ENCODE measurements around the gene TMEM272. TPM values are rescaled to one million over a fixed set of nuclear protein-coding genes. Genes with fewer than 3 reads are reported as not detected.

The TMEM272 gene
- total RNA-seq, 1 donor from 2014 or later, result not detected

- Mint-ChIP-seq H3K27me3 (ENCODE audit: unreplicated experiment) (no peaks in the 10 kb centered on the region), H3K36me3 (ENCODE audit: unreplicated experiment) (peaks cover 4% of the 10 kb centered on the region), H3K4me1 (ENCODE audit: unreplicated experiment) (peaks cover 11% of the 10 kb centered on the region), H3K27ac (ENCODE audit: unreplicated experiment) (no peak overlapping the region), H3K9me3 (ENCODE audit: unreplicated experiment) (no peaks in the 10 kb centered on the region), H3K4me3 (ENCODE audit: unreplicated experiment) (no peak overlapping the region)
- no peak for TF ChIP-seq CTCF (IDR thresholded peaks at IDR 0.05)
- no peak for DNase-seq (ENCODE audit: extremely low spot score, unreplicated experiment)
These were observed 48.4 kb downstream of the TMEM272 start for GRCh38 chr13:51796546-51796945.

GRCh38 chr13:51795419-51795818 is 49.6 kb downstream of the TMEM272 start:
- H3K36me3 Mint-ChIP-seq (ENCODE audit: unreplicated experiment), result peaks cover 7% of the 10 kb centered on the region

GRCh38 chr13:51794964-51795363 is 50.0 kb downstream of the TMEM272 start:
- H3K4me1 Mint-ChIP-seq (ENCODE audit: unreplicated experiment), result peaks cover 7% of the 10 kb centered on the region
- H3K9me3 Mint-ChIP-seq (ENCODE audit: unreplicated experiment), result no peaks in the 10 kb centered on the region
- no peak for TF ChIP-seq CTCF (IDR thresholded peaks at IDR 0.05)
- peaks cover 7% of the 10 kb centered on the region for H3K36me3 Mint-ChIP-seq (ENCODE audit: unreplicated experiment)
- H3K4me3 Mint-ChIP-seq (ENCODE audit: unreplicated experiment), result no peak overlapping the region
- H3K27me3 Mint-ChIP-seq (ENCODE audit: unreplicated experiment), result no peaks in the 10 kb centered on the region
- H3K27ac Mint-ChIP-seq (ENCODE audit: unreplicated experiment), result no peak overlapping the region
- DNase-seq (ENCODE audit: extremely low spot score, unreplicated experiment), result no peak

More at GRCh38 chr13:51795419-51795818, 49.6 kb downstream of the TMEM272 start:
- Mint-ChIP-seq H3K27ac (ENCODE audit: unreplicated experiment) (no peak overlapping the region), H3K4me1 (ENCODE audit: unreplicated experiment) (peaks cover 7% of the 10 kb centered on the region), H3K9me3 (ENCODE audit: unreplicated experiment) (no peaks in the 10 kb centered on the region), H3K4me3 (ENCODE audit: unreplicated experiment) (no peak overlapping the region), H3K27me3 (ENCODE audit: unreplicated experiment) (no peaks in the 10 kb centered on the region)
- no peak for TF ChIP-seq CTCF (IDR thresholded peaks at IDR 0.05)
- no peak for DNase-seq (ENCODE audit: extremely low spot score, unreplicated experiment)

GRCh38 chr13:51793570-51794271 is 51.3 kb downstream of the TMEM272 start:
- H3K9me3 Mint-ChIP-seq (ENCODE audit: unreplicated experiment), result no peaks in the 10 kb centered on the region
- peak overlapping the region; percentile 21 for H3K27ac Mint-ChIP-seq (ENCODE audit: unreplicated experiment)
- no peaks in the 10 kb centered on the region for H3K27me3 Mint-ChIP-seq (ENCODE audit: unreplicated experiment)
- DNase-seq (ENCODE audit: extremely low spot score, unreplicated experiment), result no peak
- no peak overlapping the region for H3K4me3 Mint-ChIP-seq (ENCODE audit: unreplicated experiment)
- peaks cover 7% of the 10 kb centered on the region for H3K36me3 Mint-ChIP-seq (ENCODE audit: unreplicated experiment)
- H3K4me1 Mint-ChIP-seq (ENCODE audit: unreplicated experiment), result peaks cover 7% of the 10 kb centered on the region
- no peak for TF ChIP-seq CTCF (IDR thresholded peaks at IDR 0.05)

- peaks cover 3% of the 10 kb centered on the region for H3K36me3 Mint-ChIP-seq (ENCODE audit: unreplicated experiment)
- no peaks in the 10 kb centered on the region for H3K9me3 Mint-ChIP-seq (ENCODE audit: unreplicated experiment)
- DNase-seq (ENCODE audit: extremely low spot score, unreplicated experiment), result no peak
- no peaks in the 10 kb centered on the region for H3K27me3 Mint-ChIP-seq (ENCODE audit: unreplicated experiment)
- H3K27ac Mint-ChIP-seq (ENCODE audit: unreplicated experiment), result no peak overlapping the region
- no peak overlapping the region for H3K4me3 Mint-ChIP-seq (ENCODE audit: unreplicated experiment)
- peaks cover 2% of the 10 kb centered on the region for H3K4me1 Mint-ChIP-seq (ENCODE audit: unreplicated experiment)
- no peak for TF ChIP-seq CTCF (IDR thresholded peaks at IDR 0.05)
These were observed 58.3 kb downstream of the TMEM272 start for GRCh38 chr13:51786425-51787265.
